Neuronal stem cell (in vitro differentiated cells): ENCODE data around the gene ABCC1.

Experiments used
- DNase-seq: peaks from one replicate; pipeline ENCODE4 v3.0.0-alpha.2; 2013; ENCODE audit warnings: low spot score
- H2AFZ ChIP-seq: one replicate; pipeline ENCODE4 v1.6.1; 2013; ENCODE audit warnings: mild to moderate bottlenecking, low read length, inconsistent platforms
- H2AK5ac ChIP-seq: 2 replicates; pipeline ENCODE4 v1.6.1; 2013; ENCODE audit warnings: low read depth, mild to moderate bottlenecking, inconsistent platforms, low read length, moderate library complexity, mixed read lengths
- H2BK120ac ChIP-seq: 2 replicates; pipeline ENCODE4 v1.6.1; 2013; ENCODE audit warnings: low read depth, mild to moderate bottlenecking, inconsistent platforms, low read length, moderate library complexity, mixed read lengths
- H2BK12ac ChIP-seq: one replicate; pipeline ENCODE4 v1.6.1; 2013; ENCODE audit warnings: low read length, inconsistent platforms
- H2BK15ac ChIP-seq: 2 replicates; pipeline ENCODE4 v1.6.1; 2013; ENCODE audit warnings: mild to moderate bottlenecking, low read length, inconsistent platforms, mixed read lengths
- H2BK5ac ChIP-seq: one replicate; pipeline ENCODE4 v1.6.1; 2013; ENCODE audit warnings: inconsistent platforms, mild to moderate bottlenecking, low read length, moderate library complexity
- H3K14ac ChIP-seq: one replicate; pipeline ENCODE4 v1.6.1; 2013; ENCODE audit warnings: low read length, inconsistent platforms
- H3K18ac ChIP-seq: 2 replicates; pipeline ENCODE4 v1.6.1; 2013; ENCODE audit warnings: low read length, inconsistent platforms
- H3K23ac ChIP-seq: 2 replicates; pipeline ENCODE4 v1.6.1; 2013; ENCODE audit warnings: low read depth, mild to moderate bottlenecking, mixed read lengths, low read length, inconsistent platforms; ENCODE audit not compliant: poor library complexity
- H3K27ac ChIP-seq: replicated peaks from 3 replicates; pipeline ENCODE4 v1.5.1; 2013; ENCODE audit warnings: low read length, inconsistent platforms
- H3K27me3 ChIP-seq, 3 experiments: 2 replicates each; pipeline ENCODE4 v1.6.1; 2013; ENCODE audit warnings: low read length in 3 of 3, mild to moderate bottlenecking in 2 of 3, inconsistent platforms in 1 of 3, low read depth in 1 of 3, mixed read lengths in 1 of 3, moderate library complexity in 1 of 3; ENCODE audit not compliant: control insufficient read depth in 3 of 3, insufficient read depth in 3 of 3
- H3K36me3 ChIP-seq, 2 donors: replicated peaks in 1 of 2; 2 replicates each; pipeline ENCODE4 v1.6.1; 2013; ENCODE audit warnings: low read length in 2 of 2; ENCODE audit not compliant: control insufficient read depth in 2 of 2, insufficient read depth in 2 of 2
- H3K4ac ChIP-seq: 2 replicates; pipeline ENCODE4 v1.6.1; 2013; ENCODE audit warnings: inconsistent platforms, mild to moderate bottlenecking, low read length, moderate library complexity
- H3K4me1 ChIP-seq, 2 donors: 1 replicate in 1 of 2; 2 replicates in 1 of 2; pipeline ENCODE4 v1.6.1; 2013; ENCODE audit warnings: low read length in 2 of 2, low read depth in 1 of 2; ENCODE audit not compliant: control insufficient read depth in 2 of 2, insufficient read depth in 1 of 2
- H3K4me2 ChIP-seq: one replicate; pipeline ENCODE4 v1.6.1; 2013; ENCODE audit warnings: mild to moderate bottlenecking, low read length, inconsistent platforms; ENCODE audit not compliant: insufficient read depth, poor library complexity, severe bottlenecking
- H3K4me3 ChIP-seq, 2 donors: 2 replicates each; pipeline ENCODE4 v1.5.1; 2013; ENCODE audit warnings: low read length in 2 of 2, mild to moderate bottlenecking in 2 of 2, inconsistent platforms in 1 of 2, moderate library complexity in 1 of 2
- H3K79me1 ChIP-seq: one replicate; pipeline ENCODE4 v1.6.1; 2013; ENCODE audit warnings: low read depth, mild to moderate bottlenecking, inconsistent platforms, low read length, moderate library complexity
- H3K9ac ChIP-seq: one replicate; pipeline ENCODE4 v1.6.1; 2013; ENCODE audit warnings: mild to moderate bottlenecking, low read depth, low read length, inconsistent platforms; ENCODE audit not compliant: poor library complexity
- H3K9me3 ChIP-seq, 2 donors: replicated peaks in 1 of 2; 2 replicates each; pipeline versions ENCODE3 to v1.6.1; 2013; ENCODE audit warnings: low read length in 2 of 2, mild to moderate bottlenecking in 2 of 2, inconsistent platforms in 1 of 2, low read depth in 1 of 2, mixed read lengths in 1 of 2, moderate library complexity in 1 of 2; ENCODE audit not compliant: control insufficient read depth in 2 of 2, insufficient read depth in 1 of 2
- H4K8ac ChIP-seq: one replicate; pipeline ENCODE4 v1.6.1; 2013; ENCODE audit warnings: low read depth, mild to moderate bottlenecking, inconsistent platforms, low read length, moderate library complexity
- H4K91ac ChIP-seq: one replicate; pipeline ENCODE4 v1.6.1; 2013; ENCODE audit warnings: low read length, low read depth, mild to moderate bottlenecking, inconsistent platforms; ENCODE audit not compliant: poor library complexity
- WGBS, 2 donors: extraction: QIAGEN DNeasy Blood & Tissue Kit; methylation state at CpG; one replicate each; pipeline ENCODE4 v1.1.7; 2013; ENCODE audit warnings: missing lambda C conversion rate in 2 of 2, mixed read lengths in 1 of 2; ENCODE audit not compliant: insufficient read length in 2 of 2, insufficient replicate concordance in 1 of 2; ENCODE audit errors: extremely low coverage in 2 of 2; 5-methylcytosine and 5-hydroxymethylcytosine counted together

Gene ABCC1

DNA sequence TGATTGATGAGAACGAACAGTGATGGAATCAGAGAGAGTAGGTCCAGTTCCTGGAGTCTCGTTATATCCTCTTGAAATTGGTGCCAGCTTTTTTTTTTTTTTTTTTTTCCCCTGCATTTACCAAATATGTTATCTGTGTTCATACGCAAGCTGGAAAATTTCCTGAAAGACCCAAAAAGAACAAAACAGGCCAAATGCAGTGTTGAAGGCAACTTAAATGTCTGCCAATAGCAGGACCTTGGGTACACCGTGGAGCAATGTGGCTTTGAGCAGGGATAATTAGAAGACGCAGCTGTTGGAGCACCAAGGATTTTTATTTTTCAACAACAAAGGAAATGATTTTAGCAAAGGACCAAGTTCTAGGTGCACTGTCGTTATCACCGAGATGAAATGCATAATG is 168.9 kb downstream of the ABCC1 start:
- DNase-seq: no peak
- H3K27me3 ChIP-seq: no peaks in the 10 kb centered on the region
- WGBS, 2 donors: no CpG with 5 or more reads among the region's 7 CpGs

DNA sequence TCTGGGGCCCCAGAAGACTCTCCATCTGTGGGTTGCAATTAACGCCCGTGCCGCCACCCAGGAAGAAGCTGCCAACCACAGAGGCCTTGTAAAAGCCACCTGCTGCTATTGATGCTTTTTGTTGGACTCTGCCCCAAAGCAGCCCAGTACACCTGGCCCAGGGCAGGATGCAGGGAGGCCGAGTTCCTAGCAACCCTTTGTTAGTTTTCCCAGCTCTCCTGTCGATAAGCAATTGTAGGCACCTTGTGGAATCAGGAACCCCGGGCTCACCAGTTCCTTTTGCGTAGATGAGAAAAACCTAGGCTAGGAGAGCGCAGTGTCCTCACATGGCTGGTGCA is 170.6 kb downstream of the ABCC1 start:
- H3K23ac ChIP-seq: peak overlapping the region; percentile 25
- no peak overlapping the region for H2AFZ ChIP-seq
- no peak overlapping the region for H2AK5ac ChIP-seq
- no peak overlapping the region for H3K27ac ChIP-seq
- no CpG with 5 or more reads among the region's 8 CpGs for WGBS, 2 donors
- H3K4me1 ChIP-seq: no peaks in the 10 kb centered on the region
- no peak overlapping the region for H2BK15ac ChIP-seq
- DNase-seq: no peak
- no peak overlapping the region for H3K18ac ChIP-seq
- H2BK120ac ChIP-seq: no peak overlapping the region
- H2BK12ac ChIP-seq: no peak overlapping the region
- H3K4ac ChIP-seq: no peak overlapping the region
- H3K4me3 ChIP-seq: no peak overlapping the region
- no peak overlapping the region for H3K4me2 ChIP-seq
- peaks cover 2% of the 10 kb centered on the region for H3K79me1 ChIP-seq
- no peak overlapping the region for H3K9ac ChIP-seq
- no peaks in the 10 kb centered on the region for H3K27me3 ChIP-seq
- H2BK5ac ChIP-seq: peak overlapping the region; percentile 42
- no peak overlapping the region for H4K8ac ChIP-seq
- no peak overlapping the region for H4K91ac ChIP-seq
- H3K36me3 ChIP-seq: peaks cover 2 to 50% of the 10 kb centered on the region in 2 donors
- H3K14ac ChIP-seq: no peak overlapping the region
- peaks cover 19% of the 10 kb centered on the region in 2 donors for H3K9me3 ChIP-seq

More for the DNA sequence above, 168.9 kb downstream of the ABCC1 start:
- Histone ChIP-seq H4K91ac (no peak overlapping the region), H2BK15ac (no peak overlapping the region), H3K23ac (no peak overlapping the region), H3K4ac (no peak overlapping the region), H3K4me1 (no peaks in the 10 kb centered on the region), H2BK12ac (no peak overlapping the region), H2AK5ac (no peak overlapping the region), H3K14ac (no peak overlapping the region), H3K79me1 (peaks cover 3% of the 10 kb centered on the region), H2AFZ (no peak overlapping the region), H3K9me3 (peaks cover 11 to 14% of the 10 kb centered on the region in 2 donors), H3K18ac (no peak overlapping the region), H3K4me3 (no peak overlapping the region), H3K27ac (no peak overlapping the region), H3K36me3 (peaks cover 4 to 49% of the 10 kb centered on the region in 2 donors), H2BK5ac (no peak overlapping the region), H2BK120ac (no peak overlapping the region), H4K8ac (no peak overlapping the region), H3K4me2 (no peak overlapping the region), H3K9ac (no peak overlapping the region)

DNA sequence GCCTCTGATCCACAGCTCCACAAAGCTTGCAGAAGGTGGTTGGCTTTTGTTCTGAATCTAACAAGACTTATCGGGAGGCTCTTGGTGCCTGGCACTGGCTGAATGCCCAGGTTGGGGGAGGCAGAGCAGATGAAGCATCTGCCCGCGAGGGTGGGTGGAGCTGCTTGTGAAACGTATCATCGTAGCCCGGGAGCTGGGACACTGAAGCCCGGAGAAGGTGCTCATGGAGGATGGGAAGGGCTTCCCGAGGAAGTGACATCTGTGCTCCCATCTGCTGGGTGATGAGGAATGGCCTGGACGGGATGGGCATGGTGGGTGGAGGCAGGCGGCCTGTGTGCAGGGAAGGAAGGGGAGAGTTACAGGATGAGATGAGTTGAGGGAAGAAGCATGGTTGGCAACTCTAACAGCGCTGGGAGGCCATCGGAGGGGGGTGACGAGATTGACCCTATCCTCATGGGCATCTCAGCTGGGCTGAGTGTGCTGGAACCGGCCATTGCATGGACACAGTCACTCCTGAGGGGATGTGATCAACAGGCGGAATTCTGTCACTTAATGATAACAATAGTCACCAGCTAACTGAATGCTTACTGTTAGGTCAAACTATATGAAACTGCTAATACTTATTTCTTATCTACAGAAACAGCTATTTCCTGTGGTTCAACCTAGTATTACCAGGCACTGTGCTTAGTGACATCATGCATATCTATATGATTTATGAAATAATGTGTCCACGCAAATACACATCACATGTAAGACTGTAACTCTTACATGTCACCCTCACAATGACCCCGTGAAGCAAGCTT is 171.2 kb downstream of the ABCC1 start:
- Histone ChIP-seq H2BK15ac (no peak overlapping the region), H3K27me3 (no peaks in the 10 kb centered on the region), H3K4me2 (no peak overlapping the region), H3K36me3 (peaks cover 3 to 50% of the 10 kb centered on the region in 2 donors), H3K23ac (peak overlapping the region; percentile 25), H3K9ac (no peak overlapping the region), H4K8ac (peak overlapping the region; percentile 7), H2AK5ac (no peak overlapping the region), H4K91ac (no peak overlapping the region), H3K79me1 (peaks cover 2% of the 10 kb centered on the region), H3K27ac (no peak overlapping the region), H3K4me3 (no peak overlapping the region), H3K9me3 (peaks cover 19 to 21% of the 10 kb centered on the region in 2 donors), H3K4ac (no peak overlapping the region), H2BK12ac (no peak overlapping the region), H2AFZ (no peak overlapping the region), H2BK5ac (peak overlapping the region; percentile 42), H2BK120ac (no peak overlapping the region), H3K4me1 (no peaks in the 10 kb centered on the region), H3K18ac (no peak overlapping the region), H3K14ac (no peak overlapping the region)
- no peak for DNase-seq
- no CpG with 5 or more reads among the region's 17 CpGs for WGBS, 2 donors

DNA sequence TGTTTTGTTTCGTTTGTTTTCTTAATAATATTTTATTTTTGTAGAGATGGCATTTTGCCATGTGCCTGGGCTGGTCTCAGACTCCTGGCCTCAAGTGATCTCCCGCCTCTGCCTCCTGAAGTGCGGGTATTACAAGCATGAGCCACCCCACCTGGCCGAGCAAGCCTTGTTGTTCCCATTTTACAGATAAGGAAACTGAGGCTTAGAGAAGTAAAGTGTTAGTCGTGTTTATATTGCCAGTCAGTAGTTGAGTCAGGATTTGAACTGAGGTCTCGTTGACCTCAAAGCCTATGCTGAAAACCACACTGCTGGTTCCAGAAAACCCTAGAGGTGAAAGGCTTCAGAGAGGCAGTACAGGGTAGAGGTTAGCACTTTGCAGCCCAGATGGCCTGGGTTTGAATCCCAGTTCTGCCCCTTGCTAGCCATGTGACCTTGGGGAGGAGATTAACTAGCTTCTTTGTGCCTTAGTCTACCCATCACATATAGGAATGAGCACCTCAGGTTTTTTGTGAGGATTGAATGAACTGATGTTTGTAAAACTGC is 171.8 kb downstream of the ABCC1 start:
- no peak overlapping the region for H4K91ac ChIP-seq
- no peak overlapping the region for H2AK5ac ChIP-seq
- WGBS, 2 donors: no CpG with 5 or more reads among the region's 6 CpGs
- H3K4me1 ChIP-seq: no peaks in the 10 kb centered on the region
- H3K9ac ChIP-seq: no peak overlapping the region
- no peak overlapping the region for H3K27ac ChIP-seq
- H3K14ac ChIP-seq: no peak overlapping the region
- no peak overlapping the region for H2BK5ac ChIP-seq
- no peak overlapping the region for H3K23ac ChIP-seq
- H2AFZ ChIP-seq: no peak overlapping the region
- no peak overlapping the region for H2BK15ac ChIP-seq
- no peak overlapping the region for H2BK12ac ChIP-seq
- H3K4me2 ChIP-seq: no peak overlapping the region
- no peak overlapping the region for H3K4me3 ChIP-seq
- no peak overlapping the region for H3K4ac ChIP-seq
- H3K27me3 ChIP-seq: no peaks in the 10 kb centered on the region
- H2BK120ac ChIP-seq: no peak overlapping the region
- no peak overlapping the region for H4K8ac ChIP-seq
- H3K79me1 ChIP-seq: peaks cover 3% of the 10 kb centered on the region
- no peak for DNase-seq
- peaks cover 19 to 21% of the 10 kb centered on the region in 2 donors for H3K9me3 ChIP-seq
- H3K36me3 ChIP-seq: peaks cover 3 to 56% of the 10 kb centered on the region in 2 donors
- H3K18ac ChIP-seq: no peak overlapping the region
